ENCODE measurements around the gene KCNC1.

Gene KCNC1

GRCh38 chr11:17786824-17787525, 52.4 kb downstream of the KCNC1 start:
- H3K4me3 ChIP-seq (ENCODE audit: low read depth, low read length) = no peak overlapping the region

GRCh38 chr11:17788084-17788483, 53.5 kb downstream of the KCNC1 start:
- no peak overlapping the region for H3K4me3 ChIP-seq (ENCODE audit: low read depth, low read length)

GRCh38 chr11:17790453-17790852, 55.9 kb downstream of the KCNC1 start:
- no peak overlapping the region for H3K4me3 ChIP-seq (ENCODE audit: low read depth, low read length)

GRCh38 chr11:17791144-17791543, 56.6 kb downstream of the KCNC1 start:
- H3K4me3 ChIP-seq (ENCODE audit: low read depth, low read length) = no peak overlapping the region

- H3K4me3 ChIP-seq (ENCODE audit: low read depth, low read length) = no peak overlapping the region
Observed at GRCh38 chr11:17792161-17792560, 57.6 kb downstream of the KCNC1 start.

GRCh38 chr11:17793642-17794170, 59.1 kb downstream of the KCNC1 start:
- no peak overlapping the region for H3K4me3 ChIP-seq (ENCODE audit: low read depth, low read length)

- H3K4me3 ChIP-seq (ENCODE audit: low read depth, low read length) = no peak overlapping the region
Observed at GRCh38 chr11:17794981-17795380, 60.4 kb downstream of the KCNC1 start.

GRCh38 chr11:17796154-17796553, 61.6 kb downstream of the KCNC1 start:
- no peak overlapping the region for H3K4me3 ChIP-seq (ENCODE audit: low read depth, low read length)

GRCh38 chr11:17798253-17798652, 63.7 kb downstream of the KCNC1 start:
- H3K4me3 ChIP-seq (ENCODE audit: low read depth, low read length) = no peak overlapping the region

- no peak overlapping the region for H3K4me3 ChIP-seq (ENCODE audit: low read depth, low read length)
Observed at GRCh38 chr11:17798716-17799115, 64.1 kb downstream of the KCNC1 start.

- H3K4me3 ChIP-seq (ENCODE audit: low read depth, low read length) = no peak overlapping the region
Observed at GRCh38 chr11:17799147-17799546, 64.6 kb downstream of the KCNC1 start.

- no peak overlapping the region for H3K4me3 ChIP-seq (ENCODE audit: low read depth, low read length)
Observed at GRCh38 chr11:17801166-17801565, 66.6 kb downstream of the KCNC1 start.

- H3K4me3 ChIP-seq (ENCODE audit: low read depth, low read length) = no peak overlapping the region
Observed at GRCh38 chr11:17802491-17802890, 67.9 kb downstream of the KCNC1 start.

- H3K4me3 ChIP-seq (ENCODE audit: low read depth, low read length) = no peak overlapping the region
Observed at GRCh38 chr11:17803754-17804334, 69.3 kb downstream of the KCNC1 start.

GRCh38 chr11:17805043-17805442, 70.5 kb downstream of the KCNC1 start:
- H3K4me3 ChIP-seq (ENCODE audit: low read depth, low read length) = no peak overlapping the region

GRCh38 chr11:17805873-17806272, 71.3 kb downstream of the KCNC1 start:
- H3K4me3 ChIP-seq (ENCODE audit: low read depth, low read length) = no peak overlapping the region

- no peak overlapping the region for H3K4me3 ChIP-seq (ENCODE audit: low read depth, low read length)
Observed at GRCh38 chr11:17807034-17807433, 72.5 kb downstream of the KCNC1 start.

- no peak overlapping the region for H3K4me3 ChIP-seq (ENCODE audit: low read depth, low read length)
Observed at GRCh38 chr11:17810041-17810440, 75.5 kb downstream of the KCNC1 start.

GRCh38 chr11:17810746-17811145, 76.2 kb downstream of the KCNC1 start:
- H3K4me3 ChIP-seq (ENCODE audit: low read depth, low read length) = no peak overlapping the region

- H3K4me3 ChIP-seq (ENCODE audit: low read depth, low read length) = no peak overlapping the region
Observed at GRCh38 chr11:17811352-17811751, 76.8 kb downstream of the KCNC1 start.

- no peak overlapping the region for H3K4me3 ChIP-seq (ENCODE audit: low read depth, low read length)
Observed at GRCh38 chr11:17812091-17812864, 77.7 kb downstream of the KCNC1 start.

GRCh38 chr11:17812865-17813187, 78.2 kb downstream of the KCNC1 start:
- H3K4me3 ChIP-seq (ENCODE audit: low read depth, low read length) = no peak overlapping the region
